HG03354 (cell line): Measurements from ENCODE around the gene STXBP3.

ENCODE experiments used
- ATAC-seq: cut with Tn5 transposase; IDR thresholded peaks from one replicate; pipeline ENCODE4 v1.9.1; 2021; ENCODE audit warnings: mild to moderate bottlenecking; ENCODE audit not compliant: unreplicated experiment, poor library complexity, severe bottlenecking

STXBP3 gene

GRCh38 chr1:108791790-108792189, 45.3 kb downstream of the STXBP3 start:
- no peak for ATAC-seq

GRCh38 chr1:108792420-108792819, 45.9 kb downstream of the STXBP3 start:
- no peak for ATAC-seq

DNA sequence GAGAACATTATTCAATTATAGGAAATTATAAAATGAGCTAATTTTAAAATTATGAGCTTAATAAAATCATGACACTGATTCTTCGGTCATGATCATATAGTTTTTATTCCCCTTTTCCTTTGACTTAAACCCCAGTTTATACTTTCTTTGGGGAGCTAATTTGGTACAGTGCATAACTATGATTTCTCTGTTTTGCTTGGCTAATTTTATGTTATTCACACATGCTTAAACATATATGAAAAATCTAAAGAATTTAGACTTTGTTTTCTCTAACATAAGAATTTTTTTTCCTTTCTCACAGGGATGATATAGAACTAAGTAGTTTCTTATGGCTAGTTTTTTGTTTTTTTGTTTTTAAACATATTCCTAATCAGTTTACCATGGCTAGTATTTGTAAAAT, 52.5 kb downstream of the STXBP3 start:
- ATAC-seq: no peak

- no peak for ATAC-seq
These were observed 54.6 kb downstream of the STXBP3 start for GRCh38 chr1:108801101-108801500.

- no peak for ATAC-seq
These were observed 57.1 kb downstream of the STXBP3 start for GRCh38 chr1:108803548-108803947.

DNA sequence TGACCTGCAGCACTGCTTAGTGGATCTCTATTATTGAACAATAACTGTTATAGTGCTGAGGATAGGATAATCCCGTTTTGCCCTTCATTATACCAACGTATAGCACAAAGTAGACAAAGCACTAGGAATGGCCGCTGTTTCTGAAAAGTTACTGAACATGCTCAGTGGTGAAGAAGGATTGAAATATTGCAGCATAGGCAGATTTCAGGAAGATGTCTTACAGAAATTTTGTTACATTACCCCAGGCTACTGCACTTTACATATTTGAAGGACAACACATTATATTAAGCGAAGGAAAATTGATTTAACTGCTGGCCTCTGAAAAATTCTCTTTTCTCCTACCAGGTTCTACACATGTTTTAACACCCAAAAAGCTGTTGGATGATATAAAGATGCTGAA, 62.0 kb downstream of the STXBP3 start:
- ATAC-seq: no peak

DNA sequence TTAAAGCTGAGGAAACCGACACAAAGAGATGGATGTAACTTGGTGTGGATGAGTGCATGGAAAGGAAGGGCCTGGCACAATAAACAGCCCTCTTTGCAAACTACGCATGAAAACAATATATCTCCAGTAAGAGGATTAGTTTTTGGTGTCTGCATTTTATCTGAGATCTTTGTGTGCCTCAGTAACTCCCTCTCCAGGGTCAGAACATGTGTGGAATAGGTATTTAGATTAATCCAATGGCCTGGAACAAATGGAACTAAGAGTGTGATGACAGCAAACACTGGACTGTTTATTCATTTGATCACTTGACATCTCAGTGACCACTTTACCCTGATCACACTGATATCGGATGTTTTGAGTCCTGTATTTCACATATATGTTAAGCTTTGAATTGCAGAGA, 65.1 kb downstream of the STXBP3 start:
- no peak for ATAC-seq

GRCh38 chr1:108813326-108813725, 66.9 kb downstream of the STXBP3 start:
- ATAC-seq: no peak

GRCh38 chr1:108814343-108815125, 68.1 kb downstream of the STXBP3 start:
- ATAC-seq: no peak

DNA sequence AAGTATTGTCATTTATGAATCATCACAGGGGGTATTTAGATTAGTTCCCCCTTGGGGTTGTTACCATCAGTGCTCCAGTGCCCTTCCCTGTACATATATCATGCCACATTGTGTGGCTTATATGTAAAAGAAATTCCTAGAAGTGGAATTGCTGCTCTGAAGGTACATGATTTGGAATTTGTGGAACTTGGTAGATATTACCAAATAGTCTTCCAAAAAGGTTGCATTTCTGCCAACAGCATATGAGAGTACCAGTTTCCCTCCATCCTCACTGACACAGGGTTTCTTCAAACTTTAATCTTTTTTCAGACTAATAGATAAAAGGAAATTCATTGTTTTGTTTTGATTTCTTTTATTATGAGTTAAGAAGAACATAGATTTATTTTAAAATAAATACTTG, 69.1 kb downstream of the STXBP3 start:
- ATAC-seq: no peak

- ATAC-seq: no peak
These were observed 69.8 kb downstream of the STXBP3 start for GRCh38 chr1:108816049-108816893.

DNA sequence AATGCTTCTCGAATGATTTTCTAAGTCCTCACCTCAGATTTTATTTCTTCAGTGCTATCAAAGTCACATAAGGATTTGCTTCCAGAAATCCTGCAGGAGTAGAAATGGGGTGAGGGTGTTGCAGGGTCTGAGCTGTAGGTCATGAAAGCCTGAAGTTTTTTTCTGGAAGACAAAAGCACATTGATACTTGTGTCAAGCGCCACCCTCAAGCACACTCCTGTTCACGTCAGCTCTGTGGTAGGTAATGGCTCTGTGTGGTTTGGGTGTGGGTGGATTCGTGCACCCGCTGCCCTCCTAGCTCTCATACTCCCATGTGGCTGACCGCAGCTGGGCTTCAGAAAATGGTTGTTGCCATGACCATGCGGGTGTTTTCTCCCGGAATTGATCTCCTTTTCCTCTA, 70.5 kb downstream of the STXBP3 start:
- ATAC-seq: no peak

DNA sequence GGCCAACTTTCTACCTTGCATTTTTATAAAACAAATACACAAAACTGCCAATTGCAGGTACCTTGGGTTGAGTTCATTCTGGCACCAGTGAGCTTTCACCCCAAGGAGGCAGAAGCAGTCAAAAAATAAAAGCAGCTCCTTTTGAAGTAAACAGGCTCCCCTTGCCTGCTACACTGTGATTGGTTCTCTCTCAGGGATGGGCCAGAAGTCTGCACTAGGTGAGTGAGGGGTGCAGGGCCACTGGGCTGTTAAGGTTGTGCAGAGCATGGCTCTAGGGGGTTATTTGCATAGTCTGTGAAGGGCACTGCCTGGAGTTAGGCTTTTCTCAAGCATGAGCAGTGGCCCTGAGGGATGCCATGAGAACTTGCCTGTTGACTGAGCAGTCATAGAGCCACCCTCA, 71.3 kb downstream of the STXBP3 start:
- ATAC-seq: no peak

DNA sequence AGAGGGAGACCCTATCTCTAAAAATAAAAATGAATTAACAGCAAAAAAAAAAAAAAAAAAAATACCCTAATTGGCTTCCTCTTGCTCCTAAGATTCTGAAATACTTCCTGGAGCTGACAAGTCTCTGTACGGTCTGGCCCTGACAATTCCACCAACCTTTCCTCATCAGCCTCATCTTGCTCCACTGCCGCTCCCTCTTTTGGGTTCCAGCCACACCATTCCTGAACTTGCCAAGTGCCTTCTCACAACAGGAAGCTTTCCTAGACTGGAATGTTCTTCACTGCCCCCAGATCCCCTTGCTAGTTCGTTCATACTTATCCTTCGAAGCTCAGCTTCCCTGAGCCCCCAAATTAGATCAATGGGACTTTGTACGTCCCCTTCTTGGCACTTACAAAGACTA, 73.4 kb downstream of the STXBP3 start:
- no peak for ATAC-seq

DNA sequence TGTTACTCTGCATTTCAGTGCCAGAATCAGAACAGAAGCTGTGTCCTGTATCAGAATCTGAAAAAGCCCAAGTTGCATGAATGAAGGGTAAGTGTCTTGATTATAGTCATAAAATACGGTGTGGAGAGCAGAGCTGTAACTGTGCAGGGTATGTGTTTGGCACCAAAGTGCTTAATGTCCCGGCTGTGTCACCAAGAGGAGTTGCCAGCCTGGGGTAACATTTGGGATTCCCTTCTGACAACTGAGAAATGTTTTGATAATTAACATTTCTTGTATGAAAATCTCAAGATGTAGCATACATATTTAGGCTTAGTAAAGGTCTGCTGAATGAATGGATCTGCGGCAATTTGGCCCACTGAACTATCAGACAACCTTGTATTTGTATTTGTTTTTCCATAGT, 77.2 kb downstream of the STXBP3 start:
- no peak for ATAC-seq

DNA sequence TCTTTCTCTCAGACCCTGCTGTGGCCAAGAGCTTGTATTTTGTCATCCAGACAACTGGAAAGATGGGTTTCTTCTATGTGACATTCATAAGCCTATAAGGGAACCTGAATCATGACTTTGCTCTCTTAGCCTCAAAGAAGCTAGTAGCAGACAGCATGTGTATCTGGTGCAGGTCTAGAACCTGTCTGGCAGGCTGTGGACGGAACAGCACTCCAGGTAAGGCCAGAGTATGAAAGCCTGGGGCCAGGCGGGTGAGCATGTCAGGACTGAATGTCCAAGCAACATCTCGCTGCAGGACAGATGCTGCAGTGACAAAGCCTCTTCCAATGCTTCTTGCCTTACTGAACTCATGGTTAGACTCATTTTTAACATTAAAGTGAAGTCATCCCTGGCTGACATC, 77.6 kb downstream of the STXBP3 start:
- ATAC-seq: no peak

DNA sequence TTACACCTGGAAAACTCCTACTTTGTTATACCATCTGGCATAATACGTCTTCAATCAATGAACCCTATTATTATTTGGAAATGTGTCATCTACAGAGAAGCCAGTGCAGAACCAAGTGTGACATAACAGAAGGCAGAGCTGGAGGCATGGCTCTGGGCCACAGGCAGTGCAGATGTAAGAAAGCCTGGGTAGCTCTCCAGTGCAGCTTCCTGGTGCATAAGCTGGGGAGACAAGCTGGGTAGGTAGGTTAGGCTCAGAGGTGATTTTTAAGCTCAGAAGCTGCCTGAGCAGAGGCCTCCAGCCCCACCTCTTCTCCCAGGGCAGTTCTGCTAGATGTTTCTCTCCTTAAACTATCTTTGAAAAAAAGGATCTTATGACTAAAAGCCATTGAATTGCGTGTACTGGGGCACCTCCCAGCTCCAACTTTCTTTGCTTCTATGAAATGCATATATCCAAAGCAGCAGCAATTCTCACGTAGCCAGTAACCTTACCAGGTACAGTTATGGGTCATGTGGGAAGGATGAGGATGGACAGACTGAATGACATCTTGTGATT, 79.7 kb downstream of the STXBP3 start:
- ATAC-seq: no peak

GRCh38 chr1:108828074-108828961, 81.8 kb downstream of the STXBP3 start:
- ATAC-seq: peak; percentile 79

GRCh38 chr1:108829498-108829916, 83.0 kb downstream of the STXBP3 start:
- ATAC-seq: no peak
